ENCODE data around the gene IL23R.

DNA sequence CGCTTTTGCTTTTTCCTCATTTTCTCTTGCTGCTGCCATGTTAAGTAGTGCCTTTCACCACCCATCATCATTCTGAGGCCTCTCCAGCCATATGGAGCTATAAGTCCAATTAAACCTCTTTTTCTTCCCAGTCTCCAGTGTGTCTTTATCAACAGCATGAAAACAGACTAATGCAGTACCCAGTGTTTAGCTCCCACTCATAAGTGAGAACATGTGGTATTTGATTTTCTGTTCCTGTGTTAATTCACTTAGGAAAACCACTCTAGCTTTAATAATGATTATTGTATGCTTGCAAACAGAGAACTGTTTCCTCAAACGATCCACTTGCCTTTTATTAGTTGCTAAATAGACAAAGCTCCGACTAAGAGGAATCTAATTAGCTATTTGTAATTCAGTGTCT lies 43.3 kb downstream of the IL23R start:
- TF ChIP-seq CTCF (IDR thresholded peaks at IDR 0.05 in 4 of 5, conservative IDR thresholded peaks at IDR 0.05 in 1 of 5) (no peak), POLR2A (IDR thresholded peaks at IDR 0.05) (no peak)

Data from gastrocnemius medialis (tissue), 4 donors.